DOHH2 (cell line): Measurements from ENCODE around the gene ZBTB7A.

Source experiments
- CTCF ChIP-seq: fragments of 200-600 bp; sonication (generic); IDR thresholded peaks from one replicate; pipeline ENCODE4 v1.5.1; 2014; ENCODE audit warnings: antibody characterized with exemption, mild to moderate bottlenecking, low read depth, low read length; ENCODE audit not compliant: poor library complexity, severe bottlenecking
- EZH2phosphoT487 ChIP-seq: fragments of 200-600 bp; sonication (generic); IDR thresholded peaks from 2 replicates; pipeline ENCODE4 v1.6.1; 2017; ENCODE audit warnings: borderline replicate concordance, mild to moderate bottlenecking, antibody characterized with exemption, low read length, moderate library complexity, mixed read lengths

GRCh38 chr19:4013886-4014540 is 52.7 kb downstream of the ZBTB7A start:
- TF ChIP-seq CTCF, result no peak
- TF ChIP-seq EZH2phosphoT487, result no peak
